ENCODE measurements around the gene UQCC2.

UQCC2 gene

DNA sequence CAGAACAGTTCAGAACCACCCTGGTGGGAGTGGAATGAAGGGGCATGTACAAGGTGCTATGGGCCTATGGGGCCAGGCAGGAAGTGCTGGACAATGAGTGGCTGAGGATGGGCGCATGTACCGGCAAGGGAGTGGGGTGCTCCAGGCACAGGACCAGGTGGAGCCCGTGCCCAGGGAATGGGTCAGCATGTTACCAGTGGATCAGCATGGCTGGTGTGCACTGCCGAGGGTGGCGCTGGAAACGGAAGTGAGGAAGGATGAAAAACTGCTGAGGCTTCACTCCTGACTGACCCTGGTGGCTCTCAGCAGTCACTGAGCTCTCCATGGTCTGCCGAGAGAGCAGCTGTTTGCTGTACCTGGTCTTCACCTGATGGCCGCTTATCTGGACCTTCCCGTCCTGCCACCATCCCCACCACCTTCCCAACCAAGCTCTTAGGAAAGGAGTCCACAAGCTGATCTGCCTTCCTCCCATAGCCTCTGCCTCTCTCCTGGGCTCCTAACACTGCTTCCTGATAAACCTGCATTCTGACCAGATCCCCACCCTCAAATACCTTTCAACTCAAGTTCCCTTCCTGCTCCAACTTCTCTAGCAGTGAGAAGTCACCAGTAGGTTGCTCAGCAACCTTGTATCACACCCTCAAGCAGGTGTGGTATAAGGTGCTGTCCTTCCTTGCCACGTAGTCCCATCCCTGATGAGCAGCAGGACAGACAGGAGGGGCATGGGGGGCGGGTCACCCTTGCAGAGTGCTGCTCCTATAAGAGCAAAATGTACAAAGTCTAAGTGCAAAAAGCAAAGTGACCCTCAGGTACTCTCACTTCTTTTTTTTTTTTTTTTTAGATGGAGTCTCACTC is 7.1 kb downstream of the UQCC2 start:
- no peak for DNase-seq

DNA sequence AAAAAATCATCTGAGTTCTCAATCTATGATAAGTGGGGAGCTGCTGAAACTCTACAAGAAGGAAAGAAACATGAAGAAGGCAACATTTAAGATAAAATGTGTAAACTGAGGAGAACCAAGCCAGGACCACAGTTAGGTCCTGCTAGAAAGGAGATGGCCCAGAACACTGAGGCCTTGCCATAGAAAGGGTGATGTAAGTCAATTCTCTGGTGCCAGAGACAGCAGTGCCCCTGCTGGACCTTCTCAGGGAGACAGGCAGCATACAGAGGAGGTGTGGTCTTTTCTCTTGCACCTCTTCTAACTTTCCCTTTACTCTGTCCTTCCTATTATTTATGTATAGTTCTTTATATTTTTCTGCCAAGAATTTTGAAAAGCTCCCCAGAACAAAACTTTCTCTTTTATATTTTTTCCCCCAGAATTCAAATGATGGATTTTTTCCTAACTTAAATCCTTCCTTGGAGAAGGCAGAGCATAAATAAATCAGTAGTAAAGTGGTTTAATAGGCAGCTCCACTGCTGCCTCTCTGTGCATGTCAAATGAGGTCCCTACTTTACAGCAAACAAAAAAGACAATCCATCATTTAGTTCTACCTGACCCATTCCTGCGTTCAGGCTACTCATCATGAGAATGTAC is 9.0 kb downstream of the UQCC2 start:
- DNase-seq = no peak

DNA sequence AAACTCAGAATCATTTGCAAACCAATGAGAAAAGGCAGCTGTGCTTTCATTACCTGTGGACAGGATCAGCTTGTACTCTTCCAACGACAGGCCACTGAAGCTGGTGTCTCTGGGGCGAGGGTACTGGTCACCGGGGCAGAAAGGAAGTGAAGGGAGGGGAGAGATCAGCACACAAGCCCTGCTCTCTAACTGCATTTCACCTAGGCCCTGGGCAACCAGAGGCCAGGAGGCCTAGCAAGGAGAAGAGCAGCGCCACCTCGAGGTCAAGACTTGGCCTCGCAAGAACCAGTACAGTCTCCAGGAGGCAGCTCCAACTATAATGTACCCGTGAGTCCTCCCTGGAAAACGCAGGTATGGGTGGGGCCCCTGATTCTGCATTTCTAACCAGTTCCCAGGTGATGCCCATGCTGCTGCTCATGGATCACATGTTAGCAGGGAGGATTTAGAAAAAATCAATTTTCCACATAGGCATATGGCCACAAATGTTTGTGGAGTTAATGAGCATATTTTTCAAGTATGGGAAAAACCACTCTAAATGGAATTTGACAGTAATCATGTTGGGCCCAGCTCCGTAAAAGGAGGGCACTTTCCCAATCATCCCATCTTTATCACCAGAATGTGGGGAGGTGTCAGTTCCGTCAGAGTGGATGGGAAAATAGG is 11.0 kb downstream of the UQCC2 start:
- DNase-seq = no peak

DNA sequence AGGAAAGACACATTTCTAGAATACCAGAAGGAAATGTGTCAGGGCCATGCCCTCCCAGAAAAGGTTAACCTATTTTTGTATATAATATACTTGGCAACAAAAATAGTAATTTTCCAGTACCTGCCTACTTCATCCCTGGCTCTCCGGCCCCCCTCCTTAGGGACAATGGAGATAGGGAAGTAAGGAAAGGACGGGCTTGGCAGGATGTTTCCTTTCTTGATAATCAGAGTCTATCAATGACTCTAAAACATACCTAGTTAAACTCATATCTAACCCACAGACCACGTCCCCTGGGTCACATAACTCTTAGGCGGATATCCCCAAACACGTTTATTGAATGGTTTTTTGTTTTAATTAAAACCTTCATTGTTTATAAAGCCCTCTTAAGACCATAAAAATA is 11.8 kb downstream of the UQCC2 start:
- DNase-seq = no peak

DNA sequence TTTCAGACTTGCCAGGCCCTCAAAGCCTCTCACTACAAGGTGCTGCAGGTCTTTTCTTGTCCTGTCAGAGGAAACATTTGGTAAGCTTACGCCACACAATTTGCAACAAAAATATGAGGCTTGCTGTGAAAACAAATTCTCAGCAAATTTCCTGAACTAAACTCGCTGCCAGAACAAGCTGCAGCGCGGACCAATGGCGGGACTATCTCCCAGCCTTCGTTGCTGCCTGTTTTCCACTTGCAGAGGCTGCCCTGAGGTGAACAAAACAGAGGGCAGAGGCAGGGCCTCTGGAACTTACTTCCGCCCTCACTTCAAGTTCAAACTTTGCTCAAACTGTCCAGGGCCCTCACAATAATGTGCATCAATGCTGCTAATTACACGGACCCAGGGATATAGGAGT is 12.4 kb downstream of the UQCC2 start:
- DNase-seq = no peak

DNA sequence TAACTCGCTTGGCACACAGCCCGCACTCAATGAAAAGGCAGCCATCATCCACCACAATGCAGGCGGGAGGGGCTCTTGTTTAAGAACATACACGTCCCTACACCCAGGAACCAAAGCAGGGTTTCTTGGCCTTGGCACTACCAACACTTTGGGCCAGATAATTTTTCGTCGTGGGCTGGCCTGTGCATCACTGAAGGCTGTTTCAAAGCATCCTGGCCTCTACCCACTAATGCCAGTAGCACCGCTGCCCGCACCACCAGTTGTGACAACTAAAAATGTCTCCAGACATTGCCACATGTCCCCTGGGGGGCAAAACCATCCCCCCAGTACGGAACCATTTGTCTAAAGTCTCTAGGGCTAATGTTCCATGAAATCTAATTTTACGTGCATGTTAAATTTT is 13.0 kb downstream of the UQCC2 start:
- no peak for DNase-seq

DNA sequence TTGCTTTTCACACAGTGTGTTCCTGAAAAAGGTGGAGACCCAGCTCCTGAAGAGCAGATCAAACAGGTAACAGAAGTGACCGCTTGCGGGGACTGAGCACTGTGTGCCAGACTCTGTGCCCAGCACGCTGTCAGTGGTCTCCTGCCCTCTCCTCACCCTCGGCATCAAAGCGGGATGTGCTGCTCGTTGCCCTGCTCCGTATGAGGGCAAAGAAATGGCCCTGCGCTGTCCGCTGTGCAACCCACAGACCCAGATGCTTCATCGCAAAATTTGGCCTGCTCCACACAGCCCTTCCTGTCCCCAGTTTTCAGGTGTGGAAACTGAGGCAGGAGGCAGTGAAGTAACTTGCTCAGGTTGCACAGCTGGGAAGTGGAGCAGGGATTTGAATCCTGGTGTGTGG is 13.7 kb downstream of the UQCC2 start:
- DNase-seq = no peak

DNA sequence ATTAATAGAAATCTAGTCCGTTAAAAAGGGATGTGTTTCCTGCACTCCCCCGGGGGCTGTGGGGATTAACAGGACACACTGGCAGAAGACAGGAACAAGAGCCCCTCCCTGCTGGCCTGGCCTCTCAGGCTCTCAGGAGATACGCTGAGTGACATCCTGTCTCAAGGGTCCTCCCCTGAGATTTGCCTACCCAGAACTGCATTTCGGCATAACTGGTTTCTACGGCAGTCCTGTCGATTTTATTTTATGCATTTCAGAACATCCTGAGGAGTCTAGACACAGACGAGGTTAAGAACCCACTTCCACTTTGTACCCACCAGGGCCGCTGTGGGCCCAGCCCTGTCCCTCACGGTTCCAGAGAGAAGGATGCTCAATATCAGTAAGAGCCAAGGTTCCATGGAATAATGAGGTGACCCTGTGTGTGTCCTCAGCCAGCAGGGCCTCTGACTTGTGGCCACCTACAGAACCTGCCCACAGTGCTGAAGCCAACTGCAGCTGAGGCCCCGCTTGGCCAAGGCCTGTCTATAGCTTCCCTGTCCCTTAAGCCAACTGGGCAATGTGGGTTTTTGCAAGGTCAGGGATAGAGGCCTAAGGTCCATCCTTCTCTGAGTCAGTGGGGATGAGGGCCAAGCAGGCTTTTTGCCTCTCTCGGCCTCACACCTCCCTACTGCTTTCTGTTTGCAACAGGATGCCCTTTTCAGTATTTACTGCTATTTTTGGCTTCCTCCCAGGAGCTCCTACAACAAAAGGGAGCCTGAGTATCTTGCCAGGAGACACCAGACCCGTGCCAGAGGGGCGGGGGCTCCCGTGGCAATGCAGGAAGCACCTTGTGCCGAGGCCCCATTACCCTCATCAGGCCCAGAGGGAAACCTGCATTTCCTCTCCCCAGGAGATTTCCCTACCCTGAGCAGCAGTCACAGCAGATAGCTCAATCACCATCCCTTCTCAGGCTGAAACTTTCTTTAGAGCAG is 14.7 kb downstream of the UQCC2 start:
- DNase-seq = peak; percentile 89

DNA sequence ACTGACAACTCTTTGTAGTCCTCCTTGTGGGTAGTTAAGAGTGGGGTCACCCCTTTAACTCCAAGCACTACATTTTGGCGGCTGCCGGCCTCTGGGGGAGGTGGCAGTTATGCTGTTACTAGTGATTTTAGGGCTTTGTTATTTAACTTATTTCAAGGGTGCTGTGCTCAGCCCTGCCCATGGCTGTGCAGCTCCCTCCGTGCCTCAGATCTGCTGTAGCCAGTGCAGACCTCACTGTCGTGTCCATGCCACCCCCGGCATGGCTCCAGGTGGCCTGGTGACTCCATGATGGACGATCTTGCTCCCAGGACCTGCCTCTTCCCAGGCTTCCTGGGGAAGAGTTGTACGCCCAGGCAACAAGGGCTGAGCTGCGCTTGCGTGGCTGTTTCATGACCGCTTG is 15.4 kb downstream of the UQCC2 start:
- DNase-seq = no peak

DNA sequence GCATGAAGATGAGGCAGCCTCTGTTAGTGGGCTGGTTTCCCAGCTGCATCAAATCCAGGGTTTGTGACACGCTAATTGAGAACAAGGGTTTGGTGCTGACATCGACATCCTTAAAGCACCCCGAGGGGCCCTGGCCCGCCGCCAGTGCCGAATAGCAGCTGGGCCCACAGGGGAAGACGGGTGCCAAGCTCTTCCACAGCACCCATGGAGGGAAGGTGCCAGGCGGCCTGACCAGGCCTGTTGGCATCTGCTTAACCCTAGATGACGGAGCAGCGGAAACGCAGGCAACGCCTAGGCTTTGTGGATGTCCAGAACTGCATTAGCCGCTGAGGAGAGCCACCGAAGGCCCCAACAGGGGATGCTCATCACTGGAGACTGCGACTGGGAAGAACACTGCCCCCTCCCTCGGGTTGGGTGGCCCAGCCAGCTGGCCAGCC is 16.0 kb downstream of the UQCC2 start:
- no peak for DNase-seq

DNA sequence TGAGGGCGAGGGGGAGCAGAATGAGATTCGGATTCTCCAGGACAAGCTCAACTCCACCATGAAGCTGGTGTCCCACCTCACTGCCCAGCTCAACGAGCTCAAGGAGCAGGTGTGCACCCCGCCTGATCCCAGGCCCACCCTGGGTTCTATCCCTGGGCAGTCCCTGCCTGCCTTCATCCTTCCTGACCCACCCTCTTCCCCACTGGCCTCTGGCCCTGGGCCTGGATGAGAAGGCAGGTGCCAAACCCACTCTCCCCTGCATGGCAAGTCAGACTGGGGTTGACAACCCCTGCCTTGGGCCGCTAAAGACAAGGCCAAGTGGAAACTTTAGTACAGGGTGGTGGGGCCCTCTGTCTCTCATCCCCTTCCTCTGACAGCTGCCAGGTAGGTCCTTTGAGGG is 16.5 kb downstream of the UQCC2 start:
- DNase-seq = no peak

DNA sequence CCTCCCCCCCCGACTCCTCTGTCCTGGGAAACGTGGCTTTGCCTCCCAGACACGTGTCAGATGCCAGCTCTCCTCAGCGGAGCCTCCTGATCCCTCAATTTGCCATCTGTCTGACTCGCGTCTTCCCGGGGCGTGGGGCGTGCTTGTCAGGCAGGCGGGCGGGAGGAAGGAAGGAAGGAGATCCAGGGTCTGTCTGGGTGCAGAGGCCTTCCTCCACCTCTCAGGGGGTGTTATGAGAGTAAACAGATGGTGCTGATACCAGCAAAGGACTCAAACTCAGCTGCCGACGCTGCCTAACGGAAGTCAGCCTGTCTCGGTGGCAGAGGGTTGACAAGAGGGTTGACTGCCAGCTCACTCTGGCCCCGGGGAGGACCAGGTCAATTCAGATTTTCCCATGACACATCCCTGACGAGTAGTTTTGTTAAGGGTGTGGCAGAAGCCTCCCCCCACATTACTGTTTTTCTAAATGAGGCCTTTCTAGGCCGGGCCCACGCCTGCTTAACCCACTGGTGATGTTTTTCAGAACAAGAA is 17.0 kb downstream of the UQCC2 start:
- no peak for DNase-seq

DNA sequence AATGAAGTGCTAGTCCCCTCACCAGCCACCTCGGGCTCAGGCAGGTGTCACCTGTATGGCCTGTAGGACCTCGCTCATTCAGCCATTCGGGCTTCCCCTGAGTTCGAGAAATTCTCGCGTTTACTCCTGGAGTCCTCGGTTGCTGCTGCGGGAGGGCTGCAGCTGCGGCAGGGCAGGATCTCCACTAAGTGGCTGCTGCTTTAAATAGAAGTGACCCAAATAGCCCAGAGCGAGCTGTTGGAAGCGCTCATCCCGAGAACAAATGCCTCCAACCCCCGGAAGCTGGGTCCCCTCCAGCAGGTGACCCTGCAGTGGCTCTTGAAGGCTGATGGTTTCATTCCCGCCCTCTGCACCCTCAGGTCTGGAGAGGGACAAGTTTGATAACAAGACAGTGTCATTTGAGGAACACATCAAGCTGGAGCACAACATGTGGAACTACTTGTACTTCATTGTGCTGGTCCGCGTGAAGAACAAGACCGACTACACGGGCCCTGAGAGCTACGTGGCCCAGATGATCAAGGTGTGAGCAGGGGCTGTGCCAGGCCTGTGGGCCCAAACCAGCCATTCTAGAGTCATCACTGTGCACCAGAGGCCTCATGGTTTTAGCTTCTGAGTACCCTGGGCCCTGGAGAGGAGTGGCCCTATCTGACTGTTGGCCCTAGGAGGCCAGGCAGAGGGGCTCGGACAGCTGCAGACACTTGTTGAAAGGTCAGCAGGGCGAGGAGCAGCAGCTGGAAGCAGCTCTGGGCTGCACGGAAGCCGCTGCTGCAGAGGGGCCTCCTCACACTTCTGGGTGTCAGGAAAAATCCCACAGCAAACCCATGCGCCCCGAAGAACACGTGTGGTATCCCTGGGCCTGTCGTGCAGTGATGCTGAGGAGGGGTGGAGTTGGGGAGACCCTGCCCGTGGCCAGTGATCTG is 18.1 kb downstream of the UQCC2 start:
- DNase-seq = no peak

DNA sequence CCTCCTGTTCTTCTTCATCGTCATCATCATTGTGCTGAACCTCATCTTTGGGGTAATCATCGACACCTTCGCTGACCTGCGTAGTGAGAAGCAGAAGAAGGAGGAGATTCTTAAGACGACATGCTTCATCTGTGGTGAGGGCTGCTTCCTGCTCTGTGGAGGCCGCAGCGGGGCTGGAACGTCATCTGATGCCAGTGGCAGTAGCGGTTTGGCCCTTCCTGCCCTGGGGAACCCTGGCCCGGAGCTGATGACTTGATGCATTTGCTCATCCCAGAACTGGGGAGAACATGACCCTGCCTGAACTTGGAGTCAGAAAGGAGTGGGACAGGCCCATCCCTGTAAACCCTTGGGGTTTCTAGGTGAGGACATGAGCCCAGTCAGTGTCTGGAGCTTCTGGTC is 18.7 kb downstream of the UQCC2 start:
- no peak for DNase-seq

DNA sequence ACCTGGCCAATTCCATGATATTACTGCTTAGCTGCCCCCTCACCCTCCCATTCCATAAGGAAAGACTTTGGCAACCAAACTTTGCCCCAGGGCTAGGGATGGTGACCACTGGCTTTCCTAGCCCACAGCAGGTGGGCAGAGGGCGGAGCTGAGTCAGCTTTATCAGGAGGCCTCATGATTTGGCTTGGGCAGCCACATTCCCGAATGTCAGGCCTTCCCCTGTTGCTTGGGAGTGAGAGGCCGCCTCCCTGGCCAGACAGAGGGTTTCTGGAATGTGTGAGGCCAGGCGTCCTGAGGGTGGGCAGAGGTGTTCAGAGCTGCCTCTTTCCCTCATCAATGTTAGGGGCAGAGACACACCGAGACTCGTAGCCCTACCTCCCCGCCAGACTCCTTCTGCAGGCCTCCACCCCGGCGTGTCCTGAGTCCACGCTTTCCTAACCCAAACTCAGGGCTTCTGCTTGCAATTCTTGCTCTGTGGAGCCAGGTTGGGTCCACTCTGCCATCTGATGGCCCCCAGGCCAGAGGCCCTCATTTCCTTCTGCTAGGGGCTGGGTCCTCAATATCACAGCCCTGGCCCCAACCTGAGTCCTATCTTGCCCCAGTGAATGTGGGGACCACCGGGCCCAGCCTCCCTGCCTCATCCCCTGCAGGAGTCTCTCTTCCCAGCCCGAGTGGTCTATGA is 19.3 kb downstream of the UQCC2 start:
- DNase-seq = no peak

DNA sequence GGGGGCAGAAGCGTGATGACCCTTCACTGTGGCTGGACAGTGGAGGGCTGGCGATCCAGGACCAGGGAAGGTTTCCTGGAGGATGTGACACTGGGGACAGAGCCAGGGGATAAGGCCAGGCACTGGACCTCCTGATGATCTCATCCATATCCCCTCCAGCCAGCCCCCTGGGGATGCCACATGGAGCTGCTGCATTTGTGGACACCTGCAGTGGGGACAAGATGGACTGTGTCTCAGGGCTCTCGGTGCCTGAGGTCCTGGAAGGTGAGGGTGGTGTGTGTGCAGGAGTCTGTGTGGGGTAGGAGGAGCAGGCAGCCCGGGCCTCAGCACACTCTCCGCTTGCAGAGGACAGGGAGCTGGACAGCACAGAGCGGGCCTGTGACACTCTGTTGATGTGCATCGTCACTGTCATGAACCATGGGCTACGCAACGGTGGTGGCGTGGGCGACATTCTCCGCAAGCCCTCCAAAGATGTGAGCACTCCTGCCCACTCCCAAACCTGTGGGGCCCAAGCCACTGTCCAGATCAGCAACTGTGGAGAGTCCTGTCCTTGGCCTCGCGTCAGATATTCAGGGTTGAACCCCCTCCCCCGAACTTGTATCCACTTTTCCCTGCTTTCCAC is 19.9 kb downstream of the UQCC2 start:
- DNase-seq = no peak

DNA sequence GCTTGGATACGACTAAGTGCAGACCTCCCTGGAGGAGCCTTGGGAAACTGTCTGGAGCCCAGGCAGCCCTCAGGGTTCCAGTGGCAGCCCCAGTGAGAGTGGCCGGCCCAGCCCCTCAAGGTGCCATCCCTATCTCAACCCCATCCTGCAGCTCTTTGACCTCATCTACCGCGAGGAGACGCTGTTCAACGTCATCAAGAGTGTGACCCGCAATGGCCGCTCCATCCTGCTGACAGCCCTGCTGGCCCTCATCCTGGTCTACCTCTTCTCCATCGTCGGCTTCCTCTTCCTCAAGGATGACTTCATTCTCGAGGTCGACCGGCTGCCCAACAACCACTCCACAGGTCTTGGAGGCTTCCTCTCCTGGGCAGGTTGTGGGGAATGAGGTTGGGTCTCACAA is 20.7 kb downstream of the UQCC2 start:
- DNase-seq = no peak

DNA sequence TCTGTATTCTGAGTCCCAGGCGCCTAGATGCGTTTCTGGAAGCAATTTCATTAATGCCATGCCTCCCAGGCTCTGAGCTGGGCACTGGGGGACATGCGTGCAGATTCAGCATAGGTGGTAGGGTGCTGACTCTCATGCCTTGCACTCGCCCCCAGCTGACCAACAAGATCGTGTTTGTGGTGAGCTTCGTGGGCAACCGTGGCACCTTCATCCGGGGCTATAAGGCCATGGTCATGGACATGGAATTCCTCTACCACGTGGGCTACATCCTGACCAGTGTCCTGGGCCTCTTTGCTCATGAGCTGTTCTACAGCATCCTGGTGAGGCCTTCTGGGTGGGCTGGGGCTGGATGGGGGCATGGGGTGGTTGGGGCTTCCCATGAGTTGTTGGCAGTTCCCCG is 21.6 kb downstream of the UQCC2 start:
- DNase-seq = no peak

DNA sequence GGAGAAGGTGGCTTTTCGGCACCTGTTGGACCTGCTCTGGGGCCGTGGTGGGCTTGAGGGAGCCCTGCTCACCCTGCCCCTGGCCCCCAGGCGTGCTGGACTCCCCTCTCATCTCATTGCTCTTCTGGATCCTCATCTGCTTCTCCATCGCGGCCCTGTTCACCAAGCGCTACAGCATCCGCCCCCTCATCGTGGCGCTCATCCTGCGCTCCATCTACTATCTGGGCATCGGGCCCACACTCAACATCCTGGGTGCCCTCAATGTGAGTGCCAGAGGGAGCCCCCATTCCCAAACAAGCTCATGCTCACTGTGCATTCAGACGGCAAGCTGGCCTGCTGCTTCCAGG is 22.4 kb downstream of the UQCC2 start:
- DNase-seq = no peak

DNA sequence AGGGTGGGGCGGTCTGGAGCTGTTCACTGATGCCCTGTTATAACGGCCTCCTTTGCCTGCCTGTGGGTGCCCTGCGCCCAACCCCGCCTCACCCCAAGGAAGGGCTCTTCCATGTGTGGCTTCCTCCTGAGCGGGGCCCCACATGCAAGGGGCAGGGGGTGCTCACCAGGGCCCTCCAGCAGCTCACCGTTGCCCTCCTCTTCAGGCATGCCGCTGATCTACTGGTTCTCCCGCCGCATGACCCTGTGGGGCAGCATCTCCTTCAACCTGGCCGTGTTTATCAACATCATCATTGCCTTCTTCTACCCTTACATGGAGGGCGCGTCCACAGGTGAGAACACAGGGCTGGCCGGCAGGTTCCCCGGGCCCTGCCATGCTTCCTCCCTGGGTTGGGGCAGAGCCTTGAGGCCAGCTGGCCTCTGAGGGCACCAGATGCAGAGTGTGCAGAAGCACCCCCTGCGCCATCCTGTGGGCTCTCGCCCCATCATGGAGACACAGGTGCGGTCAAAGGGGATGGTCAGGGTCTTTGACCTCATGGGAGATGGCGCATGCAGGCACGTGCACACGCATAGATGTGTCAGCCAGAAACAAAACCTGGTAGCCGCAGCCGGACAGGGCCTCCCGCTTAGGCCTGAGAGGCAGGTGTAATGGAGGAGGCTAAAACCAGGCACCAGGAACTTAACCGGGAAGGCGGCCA is 22.9 kb downstream of the UQCC2 start:
- DNase-seq = no peak
